Naive B cell (primary cell): ENCODE measurements around the gene RFLNA. TPM values are rescaled to one million over a fixed set of nuclear protein-coding genes. Genes with fewer than 3 reads are reported as not detected.
A peak's percentile ranks its signal among the peaks of the same experiment; 100 is the strongest.
"Not testable (repeated sequence)": the region's sequence is repeated elsewhere in the genome, so short reads cannot be mapped to it uniquely, and the experiment has no call there.

Experiments used
- ATAC-seq, 2 donors: fragments of 150-1000 bp; cut with Tn5 transposase; 2 replicates each; pipeline ENCODE4 v1.10.0; 2021; ENCODE audit warnings: low read depth in 2 of 2, mild to moderate bottlenecking in 2 of 2, moderate library complexity in 2 of 2
- DNase-seq: peaks from one replicate; pipeline ENCODE4 v3.0.0; 2022
- H3K27ac Mint-ChIP-seq, 6 donors: one replicate each; pipeline ENCODE4 v1.8.0; 2020 to 2022; ENCODE audit warnings: mild to moderate bottlenecking in 6 of 6, mixed read lengths in 6 of 6, moderate library complexity in 5 of 6, inconsistent platforms in 2 of 6
- H3K27me3 Mint-ChIP-seq, 3 donors: one replicate each; pipeline ENCODE4 v1.8.0; 2021 to 2022; ENCODE audit warnings: mixed read lengths in 3 of 3, mild to moderate bottlenecking in 1 of 3
- H3K36me3 Mint-ChIP-seq, 2 donors: one replicate each; pipeline ENCODE4 v1.8.0; 2020 to 2022; ENCODE audit warnings: mixed read lengths in 2 of 2, inconsistent platforms in 1 of 2, mild to moderate bottlenecking in 1 of 2
- H3K4me1 Mint-ChIP-seq, 3 donors: one replicate each; pipeline ENCODE4 v1.8.0; 2020 to 2022; ENCODE audit warnings: mixed read lengths in 3 of 3, inconsistent platforms in 1 of 3, mild to moderate bottlenecking in 1 of 3, moderate library complexity in 1 of 3
- H3K4me3 Mint-ChIP-seq, 8 donors: one replicate each; pipeline ENCODE4 v1.8.0; 2020 to 2022; ENCODE audit warnings: mild to moderate bottlenecking in 8 of 8, mixed read lengths in 8 of 8, moderate library complexity in 8 of 8, inconsistent platforms in 2 of 8
- H3K9me3 Mint-ChIP-seq, 7 donors: one replicate each; pipeline ENCODE4 v1.8.0; 2020 to 2022; ENCODE audit warnings: mixed read lengths in 7 of 7, mild to moderate bottlenecking in 5 of 7, inconsistent platforms in 2 of 7, moderate library complexity in 1 of 7
- polyA plus RNA-seq, 6 donors: library from polyadenylated mRNA; unstranded; fragments of 300-500 nt; fragmentation: Illumina TruSeq; gene quantifications; one replicate each; pipeline ENCODE4 v1.2.3, GENCODE V29; 2021; ENCODE audit warnings: low read depth in 6 of 6

Gene RFLNA
- polyA plus RNA-seq, 6 donors from 2014 or later = 0.22 TPM; not detected in 5

DNA sequence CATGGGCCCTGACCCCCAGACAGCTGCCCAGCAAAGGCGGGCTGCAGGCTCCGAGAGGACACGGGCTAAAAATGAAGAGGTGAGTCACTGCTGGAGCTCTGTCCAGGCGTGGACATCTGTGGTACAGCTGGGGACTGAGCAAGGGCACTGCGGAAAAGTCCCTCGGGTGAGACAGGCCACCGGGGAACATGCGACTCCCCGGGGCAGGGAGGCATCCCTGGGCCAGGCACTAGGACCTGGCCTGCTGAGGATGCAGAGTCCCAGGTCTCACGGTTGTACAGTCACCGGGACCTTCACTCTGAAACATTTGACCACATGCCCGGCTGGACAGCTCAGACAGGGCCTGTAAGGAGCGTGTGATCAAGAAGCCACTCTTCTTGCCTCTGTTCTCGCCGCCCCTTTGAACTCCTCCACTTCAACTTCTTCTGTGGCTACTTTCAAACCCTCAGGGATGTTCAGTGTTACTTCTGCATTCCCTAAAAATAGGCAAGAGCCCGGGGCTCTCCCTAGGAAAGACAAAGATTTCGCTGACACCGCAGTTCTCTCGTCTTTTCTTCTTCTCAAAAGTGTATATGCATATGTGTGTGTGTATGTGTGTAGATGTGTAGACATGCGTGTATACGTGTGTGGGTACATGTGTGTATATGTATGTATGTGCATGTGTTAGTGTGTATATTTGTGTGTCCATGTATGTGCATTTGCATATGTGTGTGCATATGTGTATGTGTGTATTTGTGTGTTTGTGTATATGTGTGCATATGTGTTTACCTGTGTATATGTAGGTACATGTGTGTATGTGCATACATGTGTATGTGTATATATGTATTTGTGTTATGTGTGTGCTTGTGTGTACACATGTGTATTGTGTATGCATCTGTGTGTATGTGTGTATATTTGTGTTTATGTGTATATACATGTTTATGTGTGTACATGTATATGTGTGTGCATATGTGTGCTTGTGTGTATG is 5.0 kb upstream of the RFLNA start:
- Mint-ChIP-seq H3K36me3 (peaks cover 0 to 16% of the 10 kb centered on the region in 2 donors), H3K9me3 (peaks cover 6 to 20% (median 12%) of the 10 kb centered on the region in 7 donors), H3K27ac (no peak overlapping the region), H3K27me3 (peaks cover 28 to 53% (median 38%) of the 10 kb centered on the region in 3 donors), H3K4me1 (peaks cover 0 to 6% (median 0%) of the 10 kb centered on the region in 3 donors), H3K4me3 (no peak overlapping the region)
- DNase-seq (no peak), ATAC-seq (no peak)

DNA sequence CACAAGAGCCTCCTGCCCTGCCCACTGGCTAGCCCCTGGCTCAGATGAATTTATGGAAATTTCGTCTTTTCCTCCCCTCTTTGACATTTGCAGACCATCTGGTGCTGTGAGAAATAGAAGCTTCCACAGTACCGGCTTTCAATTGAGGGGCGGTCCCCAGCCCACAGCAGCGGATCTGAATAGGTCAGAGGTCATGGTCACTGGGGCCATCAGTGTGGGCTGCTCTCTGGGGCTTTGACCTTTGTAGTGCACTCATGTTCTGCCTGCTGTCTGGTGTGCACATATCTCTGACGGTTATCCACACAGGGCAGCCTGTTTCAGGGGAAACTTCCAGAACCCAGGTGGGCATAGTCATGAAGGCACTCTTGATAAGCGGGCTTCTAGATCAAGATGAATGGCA is 2.5 kb upstream of the RFLNA start:
- no peak overlapping the region for H3K27ac Mint-ChIP-seq

GRCh38 chr12:124293286-124294003 is 1.4 kb upstream of the RFLNA start:
- H3K36me3 Mint-ChIP-seq = no peaks in the 10 kb centered on the region
- H3K4me3 Mint-ChIP-seq = no peak overlapping the region
- peaks cover 0 to 10% (median 6%) of the 10 kb centered on the region in 3 donors for H3K4me1 Mint-ChIP-seq
- H3K9me3 Mint-ChIP-seq = peaks cover 0 to 4% (median 0%) of the 10 kb centered on the region in 7 donors
- H3K27me3 Mint-ChIP-seq = peaks cover 26 to 53% (median 47%) of the 10 kb centered on the region in 3 donors
- DNase-seq (no peak), ATAC-seq (no peak)
- no peak overlapping the region for H3K27ac Mint-ChIP-seq

More for the DNA sequence above, 2.5 kb upstream of the RFLNA start:
- DNase-seq = no peak
- no peaks in the 10 kb centered on the region for H3K36me3 Mint-ChIP-seq
- no peak overlapping the region for H3K4me3 Mint-ChIP-seq
- peaks cover 0 to 8% (median 4%) of the 10 kb centered on the region in 7 donors for H3K9me3 Mint-ChIP-seq
- ATAC-seq = no peak
- H3K4me1 Mint-ChIP-seq = peaks cover 0 to 10% (median 6%) of the 10 kb centered on the region in 3 donors
- H3K27me3 Mint-ChIP-seq = peaks cover 32 to 48% (median 39%) of the 10 kb centered on the region in 3 donors

DNA sequence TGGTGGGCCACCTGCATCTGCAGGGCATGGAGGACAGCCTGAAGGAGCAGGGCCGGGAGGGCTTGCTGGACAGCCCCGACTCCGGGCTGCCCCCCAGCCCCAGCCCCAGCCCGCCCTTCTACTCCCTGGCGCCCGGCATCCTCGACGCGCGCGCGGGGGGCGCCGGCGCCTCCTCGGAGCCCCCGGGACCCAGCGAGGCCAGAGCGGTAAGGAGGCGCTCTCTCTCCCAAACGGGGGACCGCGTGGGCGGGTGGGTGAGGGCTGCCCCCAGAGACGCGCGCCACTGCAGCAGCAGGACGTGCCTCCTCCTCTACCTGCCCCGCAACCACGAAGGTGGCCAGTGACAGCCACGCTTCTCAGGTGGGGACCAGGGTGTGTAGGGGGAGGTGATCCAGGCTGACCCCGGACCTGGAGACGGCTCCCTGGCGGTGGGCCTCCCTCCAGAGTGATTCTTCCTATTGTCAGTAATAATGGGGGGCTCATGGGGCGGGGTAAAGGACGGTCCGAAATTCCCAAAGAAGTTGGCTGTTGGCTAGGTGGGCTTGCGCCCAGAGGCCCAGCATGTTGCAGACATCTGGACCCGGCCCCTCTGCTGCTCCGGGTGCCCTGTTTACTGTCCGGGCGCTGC is 652 bp downstream of the RFLNA start:
- Mint-ChIP-seq H3K4me3 (no peak overlapping the region), H3K36me3 (no peaks in the 10 kb centered on the region), H3K9me3 (no peaks in the 10 kb centered on the region), H3K4me1 (peaks cover 0 to 10% (median 6%) of the 10 kb centered on the region in 3 donors), H3K27me3 (peaks cover 17 to 58% (median 51%) of the 10 kb centered on the region in 3 donors), H3K27ac (no peak overlapping the region)
- ATAC-seq = no peak
- DNase-seq = no peak

DNA sequence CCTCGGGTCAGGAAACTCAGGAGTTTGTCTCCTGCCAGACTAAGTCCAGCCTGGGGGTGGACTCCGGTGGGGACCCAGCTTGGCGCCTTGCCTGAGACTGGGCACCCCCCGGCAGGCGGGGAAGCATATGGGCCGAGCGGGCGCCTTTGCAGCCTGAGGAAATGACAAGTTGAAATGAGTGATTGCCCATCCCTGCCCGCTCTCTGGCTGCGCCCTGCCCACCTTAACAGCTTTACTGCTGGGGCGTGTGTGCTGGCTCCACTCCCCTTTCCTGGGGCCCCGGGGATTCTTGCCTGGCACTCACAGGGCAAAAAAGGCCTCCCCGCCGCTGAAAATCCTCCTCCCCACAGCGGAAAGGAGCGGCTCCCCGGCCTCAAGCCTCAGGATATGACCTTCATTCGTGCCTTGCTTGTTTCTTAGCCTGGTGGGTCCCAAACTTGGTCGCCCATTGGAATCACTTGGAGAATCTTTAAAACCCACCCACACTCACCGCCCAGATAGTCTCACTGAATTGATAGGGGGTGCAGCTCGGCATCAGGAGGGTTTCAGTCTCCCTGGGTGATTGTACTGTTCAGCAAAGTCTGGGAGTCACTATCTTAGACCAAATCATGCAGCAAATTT is 1.5 kb downstream of the RFLNA start:
- Mint-ChIP-seq H3K27me3 (peaks cover 16 to 64% (median 58%) of the 10 kb centered on the region in 3 donors), H3K9me3 (no peaks in the 10 kb centered on the region), H3K4me1 (peaks cover 0 to 10% (median 6%) of the 10 kb centered on the region in 3 donors), H3K4me3 (peak overlapping the region in 1 of 8 donors; percentile 31), H3K36me3 (no peaks in the 10 kb centered on the region), H3K27ac (peak overlapping the region in 1 of 6 donors; percentile 53)
- DNase-seq = no peak
- no peak for ATAC-seq

GRCh38 chr12:124296916-124297351 is 2.0 kb downstream of the RFLNA start:
- no peak for ATAC-seq
- H3K4me1 Mint-ChIP-seq = peaks cover 0 to 10% (median 6%) of the 10 kb centered on the region in 3 donors

GRCh38 chr12:124297389-124297788 is 2.5 kb downstream of the RFLNA start:
- Mint-ChIP-seq H3K9me3 (no peaks in the 10 kb centered on the region), H3K27me3 (peaks cover 16 to 58% (median 55%) of the 10 kb centered on the region in 3 donors)

More at GRCh38 chr12:124296916-124297351, 2.0 kb downstream of the RFLNA start:
- H3K27me3 Mint-ChIP-seq = peaks cover 16 to 59% (median 58%) of the 10 kb centered on the region in 3 donors
- peak overlapping the region in 1 of 6 donors; percentile 53 for H3K27ac Mint-ChIP-seq
- no peak for DNase-seq
- H3K36me3 Mint-ChIP-seq = no peaks in the 10 kb centered on the region
- no peaks in the 10 kb centered on the region for H3K9me3 Mint-ChIP-seq
- H3K4me3 Mint-ChIP-seq = peak overlapping the region in 1 of 8 donors; percentile 31

DNA sequence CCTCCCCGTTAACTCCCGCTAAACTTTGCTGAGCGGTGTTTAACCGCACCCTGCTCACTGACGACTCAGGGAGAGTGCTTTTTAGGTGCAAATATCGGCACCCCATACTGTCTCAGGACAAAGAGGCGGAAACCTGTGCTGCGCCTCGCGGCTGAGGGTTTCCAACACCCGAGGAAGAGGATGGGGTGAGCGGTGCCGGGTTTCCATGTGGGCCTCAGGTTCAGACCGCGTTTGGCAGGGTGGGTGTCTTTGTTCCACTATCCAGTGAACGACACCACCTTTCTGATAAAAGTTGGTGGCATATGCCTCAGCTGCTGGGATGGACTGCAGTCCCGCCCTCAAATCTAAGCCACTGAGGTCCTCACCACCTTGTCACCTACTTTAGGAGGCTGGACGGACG is 3.0 kb downstream of the RFLNA start:
- Mint-ChIP-seq H3K27ac (no peak overlapping the region), H3K4me3 (no peak overlapping the region), H3K27me3 (peaks cover 16 to 58% (median 53%) of the 10 kb centered on the region in 3 donors), H3K9me3 (no peaks in the 10 kb centered on the region), H3K4me1 (peaks cover 0 to 10% (median 6%) of the 10 kb centered on the region in 3 donors), H3K36me3 (no peaks in the 10 kb centered on the region)
- no peak for DNase-seq
- ATAC-seq = no peak

More at GRCh38 chr12:124297389-124297788, 2.5 kb downstream of the RFLNA start:
- Mint-ChIP-seq H3K27ac (no peak overlapping the region), H3K36me3 (no peaks in the 10 kb centered on the region), H3K4me3 (no peak overlapping the region), H3K4me1 (peaks cover 0 to 10% (median 6%) of the 10 kb centered on the region in 3 donors)
- ATAC-seq (no peak), DNase-seq (no peak)

DNA sequence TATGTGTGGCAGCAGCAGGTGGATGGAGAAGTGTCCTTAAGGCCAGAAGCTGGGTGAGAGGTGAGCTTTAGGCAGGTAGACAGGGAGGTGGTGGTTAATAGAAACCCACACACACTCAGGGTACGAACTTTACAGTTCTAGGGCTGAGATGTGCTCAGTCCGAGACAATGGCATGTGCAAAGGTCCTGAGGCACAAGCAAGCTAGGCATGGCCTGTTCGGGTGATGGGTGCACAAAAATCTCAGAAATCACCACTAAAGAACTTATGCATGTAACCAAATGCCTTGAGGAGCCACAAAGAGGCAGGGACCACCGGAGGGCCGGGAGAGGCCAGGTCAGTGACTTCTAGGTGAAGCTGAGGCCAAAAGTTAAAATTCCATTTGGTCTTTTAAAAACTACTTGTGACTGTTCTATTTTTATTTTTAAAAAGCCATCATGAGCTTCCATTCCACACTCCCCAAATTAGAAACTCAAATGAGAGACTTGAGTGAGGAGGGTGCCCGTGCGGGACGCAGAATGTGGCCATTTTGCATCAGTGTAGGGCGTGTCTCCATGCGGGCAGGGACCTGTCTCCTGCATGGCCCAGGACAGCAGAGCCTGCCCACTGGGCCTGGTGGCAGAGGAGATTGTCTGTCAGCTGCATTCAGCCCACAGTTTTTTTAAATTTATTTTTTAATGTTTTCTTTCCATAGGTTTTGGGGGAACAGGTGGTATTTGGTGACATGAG is 4.0 kb downstream of the RFLNA start:
- no peak overlapping the region for H3K4me3 Mint-ChIP-seq
- DNase-seq (no peak), ATAC-seq (no peak)
- H3K36me3 Mint-ChIP-seq = no peaks in the 10 kb centered on the region
- H3K27ac Mint-ChIP-seq = peak overlapping the region in 1 of 6 donors; percentile 73
- H3K9me3 Mint-ChIP-seq = no peaks in the 10 kb centered on the region
- peaks cover 12 to 55% (median 48%) of the 10 kb centered on the region in 3 donors for H3K27me3 Mint-ChIP-seq
- H3K4me1 Mint-ChIP-seq = peaks cover 0 to 9% (median 6%) of the 10 kb centered on the region in 3 donors

- Mint-ChIP-seq H3K9me3 (no peaks in the 10 kb centered on the region), H3K4me1 (peaks cover 0 to 6% (median 4%) of the 10 kb centered on the region in 3 donors), H3K36me3 (no peaks in the 10 kb centered on the region), H3K27ac (no peak overlapping the region), H3K27me3 (peaks cover 11 to 45% (median 39%) of the 10 kb centered on the region in 3 donors), H3K4me3 (no peak overlapping the region)
- no peak for DNase-seq
- ATAC-seq = no peak
These were observed 4.9 kb downstream of the RFLNA start for GRCh38 chr12:124299628-124300388.

DNA sequence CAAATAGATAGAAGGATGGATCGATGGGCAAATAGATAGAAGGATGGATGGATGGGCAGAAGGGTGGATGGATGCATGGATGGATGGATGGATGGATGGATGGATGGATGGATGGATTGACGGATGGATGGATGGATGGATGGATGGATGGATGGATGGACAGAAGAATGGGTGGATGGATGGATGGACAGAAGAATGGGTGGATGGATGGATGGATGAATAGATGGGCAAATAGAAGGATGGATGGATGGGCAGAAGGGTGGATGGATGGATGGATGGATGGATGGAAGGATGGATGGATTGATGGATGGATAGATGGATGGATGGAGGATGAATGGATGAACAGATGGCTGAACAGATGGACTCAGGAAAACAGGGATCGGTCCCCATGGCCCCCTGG is 5.8 kb downstream of the RFLNA start:
- H3K27ac Mint-ChIP-seq, H3K4me3 Mint-ChIP-seq, H3K4me1 Mint-ChIP-seq, H3K36me3 Mint-ChIP-seq, H3K9me3 Mint-ChIP-seq, ATAC-seq, DNase-seq: not testable (repeated sequence)
- H3K27me3 Mint-ChIP-seq = peaks cover 11 to 44% (median 39%) of the 10 kb centered on the region in 3 donors
